H1 (cell line): ENCODE measurements around the gene ELL. TPM values are rescaled to one million over a fixed set of nuclear protein-coding genes. Genes with fewer than 3 reads are reported as not detected.

ENCODE experiments used
- CTCF ChIA-PET: fragments of 300-600 bp; sonication (Branson Sonifier 250); formaldehyde crosslinking; loops from one replicate; lab custom pipeline; 2021; ENCODE audit not compliant: partially characterized antibody; lab: Charles Lee
- POLR2A ChIA-PET: fragments of 300-600 bp; sonication (Branson Sonifier 250); formaldehyde crosslinking; loops from one replicate; lab custom pipeline; 2021; ENCODE audit warnings: inconsistent platforms; ENCODE audit not compliant: partially characterized antibody; lab: Charles Lee
- DNase-seq, 2 experiments: peaks; one replicate each; pipeline versions ENCODE4 v3.0.0 to v3.0.0-alpha.2; 2010 to 2022; ENCODE audit warnings: low spot score in 2 of 2, low read depth in 1 of 2, mixed read lengths in 1 of 2
- FAIRE-seq: peaks from 2 replicates; lab custom pipeline; 2011; peaks lifted over from hg19 to GRCh38; lab: Jason Lieb, UNC
- H2AFZ ChIP-seq: 2 replicates; pipeline ENCODE4 v1.8.1; 2012; ENCODE audit warnings: low read length, inconsistent platforms
- H2AK5ac ChIP-seq: 2 replicates; pipeline ENCODE4 v1.6.1; 2013; ENCODE audit warnings: low read depth, low read length
- H2BK120ac ChIP-seq: replicated peaks from 2 replicates; pipeline ENCODE3; 2013; ENCODE audit warnings: low read depth, low read length, inconsistent platforms
- H2BK12ac ChIP-seq: 2 replicates; pipeline ENCODE4 v1.6.1; 2013; ENCODE audit warnings: low read depth, low read length
- H2BK15ac ChIP-seq: 2 replicates; pipeline ENCODE4 v1.6.1; 2013; ENCODE audit warnings: low read length
- H2BK20ac ChIP-seq: 2 replicates; pipeline ENCODE4 v1.6.1; 2013; ENCODE audit warnings: low read length
- H2BK5ac ChIP-seq: 2 replicates; pipeline ENCODE4 v1.6.1; 2013; ENCODE audit warnings: low read depth, low read length
- H3K14ac ChIP-seq: 2 replicates; pipeline ENCODE4 v1.6.1; 2013; ENCODE audit warnings: inconsistent platforms; ENCODE audit not compliant: insufficient read length
- H3K18ac ChIP-seq: 2 replicates; pipeline ENCODE4 v1.6.1; 2013; ENCODE audit warnings: low read length; ENCODE audit errors: extremely low read depth
- H3K23ac ChIP-seq: 2 replicates; pipeline ENCODE4 v1.6.1; 2013; ENCODE audit warnings: inconsistent platforms; ENCODE audit not compliant: insufficient read length
- H3K23me2 ChIP-seq: 2 replicates; pipeline ENCODE4 v1.6.1; 2013; ENCODE audit warnings: low read depth, low read length
- H3K27ac ChIP-seq: 2 replicates; pipeline ENCODE4 v1.6.1; 2011; ENCODE audit warnings: low read depth, low read length, inconsistent platforms
- H3K27me3 ChIP-seq, 4 experiments: replicated peaks in 1 of 4; 1 replicate in 1 of 4; 2 replicates in 3 of 4; pipeline versions ENCODE4 v1.6.1 to v1.8.1; 2011 to 2013; ENCODE audit warnings: low read length in 3 of 4, mild to moderate bottlenecking in 3 of 4, inconsistent platforms in 2 of 4, mixed read lengths in 2 of 4, moderate library complexity in 1 of 4; ENCODE audit not compliant: control insufficient read depth in 3 of 4, insufficient read depth in 3 of 4; ENCODE audit errors: extremely low read depth in 1 of 4
- H3K36me3 ChIP-seq, 4 experiments: 2 replicates each; pipeline versions ENCODE4 v1.6.1 to v1.8.1; 2011 to 2013; ENCODE audit warnings: mild to moderate bottlenecking in 4 of 4, low read length in 3 of 4, moderate library complexity in 2 of 4, control low read depth in 1 of 4, inconsistent platforms in 1 of 4; ENCODE audit not compliant: insufficient read depth in 4 of 4, control insufficient read depth in 2 of 4
- H3K4ac ChIP-seq: replicated peaks from 2 replicates; pipeline ENCODE3; 2013; ENCODE audit warnings: low read length, low read depth, mixed read lengths, inconsistent platforms; ENCODE audit not compliant: insufficient read length
- H3K4me1 ChIP-seq, 4 experiments: replicated peaks in 1 of 4; 1 replicate in 1 of 4; 2 replicates in 3 of 4; pipeline versions ENCODE4 v1.6.1 to v1.8.1; 2011 to 2013; ENCODE audit warnings: low read length in 3 of 4, inconsistent platforms in 2 of 4, mixed read lengths in 1 of 4; ENCODE audit not compliant: insufficient read depth in 4 of 4, control insufficient read depth in 3 of 4
- H3K4me2 ChIP-seq, 2 experiments: 2 replicates each; pipeline versions ENCODE4 v1.6.1 to v1.8.1; 2011 to 2013; ENCODE audit warnings: low read depth in 2 of 2, low read length in 2 of 2, control low read depth in 1 of 2, inconsistent platforms in 1 of 2, mild to moderate bottlenecking in 1 of 2; ENCODE audit not compliant: insufficient read depth in 1 of 2
- H3K4me3 ChIP-seq, 4 experiments: fragments of 200-600, 300-600 bp in 1 of 4; sonication (generic), shearing (Covaris generic), sonication (Bioruptor Twin) in 1 of 4; 2 replicates each; pipeline versions ENCODE4 v1.5.1 to v1.8.1; 2011 to 2016; ENCODE audit warnings: low read length in 4 of 4, low read depth in 3 of 4, control low read depth in 2 of 4, inconsistent platforms in 2 of 4, mild to moderate bottlenecking in 2 of 4, mixed read lengths in 1 of 4, moderate library complexity in 1 of 4; ENCODE audit not compliant: insufficient read depth in 2 of 4; ENCODE audit errors: extremely low read depth in 1 of 4
- H3K56ac ChIP-seq: replicated peaks from 2 replicates; pipeline ENCODE3; 2013; ENCODE audit warnings: low read depth, mild to moderate bottlenecking, mixed read lengths, low read length, inconsistent platforms; ENCODE audit not compliant: insufficient read length
- H3K79me1 ChIP-seq: 2 replicates; pipeline ENCODE4 v1.6.1; 2013; ENCODE audit warnings: low read depth, low read length, control low read depth
- H3K79me2 ChIP-seq, 2 experiments: 2 replicates each; pipeline versions ENCODE4 v1.6.1 to v1.8.1; 2012 to 2013; ENCODE audit warnings: low read length in 2 of 2, mild to moderate bottlenecking in 2 of 2, inconsistent platforms in 1 of 2; ENCODE audit not compliant: insufficient read depth in 2 of 2, control insufficient read depth in 1 of 2
- H3K9ac ChIP-seq, 4 experiments: replicated peaks in 1 of 4; 1 replicate in 1 of 4; 2 replicates in 3 of 4; pipeline versions ENCODE4 v1.6.1 to v1.8.1; 2011 to 2013; ENCODE audit warnings: low read depth in 3 of 4, low read length in 3 of 4, control low read depth in 2 of 4, mild to moderate bottlenecking in 2 of 4, moderate library complexity in 2 of 4, inconsistent platforms in 1 of 4; ENCODE audit errors: extremely low read depth in 1 of 4
- H3K9me3 ChIP-seq, 2 experiments: 2 replicates each; pipeline versions ENCODE4 v1.6.1 to v1.8.1; 2012 to 2013; ENCODE audit warnings: mild to moderate bottlenecking in 2 of 2, moderate library complexity in 2 of 2, control low read depth in 1 of 2, inconsistent platforms in 1 of 2, low read depth in 1 of 2, low read length in 1 of 2, mixed read lengths in 1 of 2; ENCODE audit not compliant: insufficient read depth in 2 of 2
- H4K20me1 ChIP-seq, 2 experiments: replicated peaks in 1 of 2; 2 replicates each; pipeline versions ENCODE3 to v1.8.1; 2011 to 2013; ENCODE audit warnings: inconsistent platforms in 2 of 2, low read length in 2 of 2, mild to moderate bottlenecking in 1 of 2; ENCODE audit not compliant: insufficient read depth in 2 of 2, control insufficient read depth in 1 of 2
- H4K5ac ChIP-seq: 2 replicates; pipeline ENCODE4 v1.6.1; 2013; ENCODE audit warnings: low read length, low read depth, mixed read lengths, inconsistent platforms; ENCODE audit not compliant: insufficient read length
- H4K8ac ChIP-seq: 2 replicates; pipeline ENCODE4 v1.8.0; 2013; ENCODE audit warnings: mild to moderate bottlenecking, moderate library complexity, low read length, inconsistent platforms; ENCODE audit not compliant: insufficient read depth; ENCODE audit errors: extremely low read depth
- H4K91ac ChIP-seq: replicated peaks from 2 replicates; pipeline ENCODE3; 2013; ENCODE audit warnings: low read length, mixed read lengths, inconsistent platforms; ENCODE audit not compliant: insufficient read length
- CBX8 ChIP-seq: fragments of 300-800, 300-1000 bp; sonication (generic); IDR thresholded peaks from 2 replicates; pipeline ENCODE4 v1.7.1; 2016; ENCODE audit warnings: low read depth, low read length, borderline replicate concordance
- CEBPB ChIP-seq: IDR thresholded peaks from 2 replicates; pipeline ENCODE4 v1.6.1; 2012; ENCODE audit warnings: low read depth, low read length
- CREB1 ChIP-seq: IDR thresholded peaks from 2 replicates; pipeline ENCODE4 v1.6.1; 2012; ENCODE audit warnings: inconsistent platforms
- CTBP2 ChIP-seq: IDR thresholded peaks from 2 replicates; pipeline ENCODE4 v1.7.0; 2011; ENCODE audit warnings: borderline replicate concordance, mild to moderate bottlenecking, moderate library complexity, mixed read lengths, low read length; ENCODE audit not compliant: insufficient read depth, insufficient read length
- RAD21 ChIP-seq, 2 experiments: IDR thresholded peaks in 1 of 2; conservative IDR thresholded peaks in 1 of 2; 2 replicates each; pipeline ENCODE4 v1.6.1; 2011; ENCODE audit warnings: low read depth in 2 of 2, low read length in 2 of 2, improper control_type of control experiment in 1 of 2, inconsistent platforms in 1 of 2, mild to moderate bottlenecking in 1 of 2, moderate library complexity in 1 of 2
- RBBP5 ChIP-seq: IDR thresholded peaks from 2 replicates; pipeline ENCODE4 v1.7.1; 2012; ENCODE audit warnings: low read depth, mild to moderate bottlenecking, inconsistent platforms, low read length, moderate library complexity, borderline replicate concordance
- WGBS, 2 experiments: shearing (Covaris generic) in 1 of 2; methylation state at CpG; one replicate each; pipeline versions ENCODE4 v1.1.6 to v1.1.7; 2013 to 2015; ENCODE audit warnings: low lambda C conversion rate in 2 of 2, mixed read lengths in 2 of 2, inconsistent platforms in 1 of 2, low coverage in 1 of 2, missing lambda C conversion rate in 1 of 2; ENCODE audit not compliant: insufficient replicate concordance in 2 of 2, insufficient coverage in 1 of 2, insufficient read length in 1 of 2; ENCODE audit errors: extremely low coverage in 1 of 2, missing lambda C conversion rate in 1 of 2; 5-methylcytosine and 5-hydroxymethylcytosine counted together
- polyA plus RNA-seq, 7 experiments: library from polyadenylated mRNA; depleted of rRNA in 3 of 7; stranded (reverse) in 5 of 7; unstranded in 2 of 7; fragments of >200 nt in 5 of 7; fragments of 200-250 nt in 2 of 7; gene quantifications; 1 replicate in 5 of 7; 2 replicates in 1 of 7; 4 replicates in 1 of 7; pipeline versions ENCODE4 v1.2.1 to v1.2.3, GENCODE V29; 2011 to 2013; ENCODE audit warnings: missing spikeins in 2 of 7, mixed read lengths in 2 of 7
- total RNA-seq: library from RNA; stranded (reverse); fragmentation: NEBNext Ultra II Directional; extraction: Animal tissue kit (Norgen Biotek cat#: 25700); gene quantifications from 2 replicates; pipeline ENCODE4 v1.2.1, GENCODE V29; 2021
- TF ChIP-seq, protein P1 (sequence below), 3 experiments: IDR thresholded peaks; 1 replicate in 2 of 3; 2 replicates in 1 of 3; pipeline versions ENCODE4 v1.5.1 to v1.6.1; 2011; ENCODE audit warnings: low read length in 3 of 3, mild to moderate bottlenecking in 3 of 3, inconsistent platforms in 2 of 3, low read depth in 1 of 3, moderate library complexity in 1 of 3; ENCODE audit not compliant: insufficient read depth in 1 of 3; ENCODE audit errors: control extremely low read depth in 1 of 3

Gene ELL
- total and polyA plus RNA-seq, 2 of the 8 experiments (the other 6 are each of a cell fraction or from before 2014, with no cell fraction given) = 5.2 to 10.5 TPM

DNA sequence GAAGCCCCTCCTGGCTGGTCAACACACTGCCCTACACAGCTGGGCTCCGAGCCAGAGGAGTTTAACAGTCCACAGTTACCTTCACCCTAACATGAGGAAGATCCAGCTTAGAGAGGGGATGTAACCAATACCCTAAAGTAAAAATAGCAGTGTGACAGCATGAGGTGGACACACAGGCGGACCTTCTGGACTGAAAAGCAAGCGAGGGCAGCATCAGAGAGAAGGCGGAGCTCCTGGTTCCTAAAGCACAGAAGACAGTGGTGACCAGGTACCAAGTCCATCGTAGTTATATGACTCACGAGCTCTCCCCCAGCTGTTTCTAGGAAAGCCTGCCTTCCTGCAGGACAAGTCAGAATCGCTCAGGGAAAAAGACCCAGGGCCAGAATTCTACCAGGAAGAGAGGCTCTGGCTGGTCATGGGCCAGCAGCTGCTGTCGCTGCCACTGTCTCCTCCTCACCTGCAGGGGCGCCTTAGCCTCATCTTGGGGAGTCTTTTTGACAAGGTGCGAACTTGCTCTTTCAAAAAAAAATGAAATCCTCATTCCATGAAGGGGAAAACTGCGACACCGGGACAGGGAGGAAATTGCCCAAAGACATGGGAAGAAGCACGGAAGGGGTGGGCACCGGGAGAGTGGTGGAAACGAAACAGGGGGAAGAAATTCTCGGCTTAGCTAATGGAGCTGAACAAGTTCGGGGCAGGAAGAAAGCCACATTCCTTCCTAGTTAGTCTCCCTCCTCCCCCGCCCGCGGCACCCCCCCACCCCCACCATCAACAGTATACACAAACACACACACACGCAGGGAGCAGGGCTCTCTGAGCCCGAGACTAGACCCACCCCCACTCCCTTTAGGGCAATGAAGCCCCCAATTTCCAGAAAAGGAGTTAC lies 1.7 kb downstream of the ELL start:
- H3K4me2 ChIP-seq = peak overlapping the region; percentile 69 to 94
- FAIRE-seq = no peak
- no peak overlapping the region for H2BK12ac ChIP-seq
- H3K4me1 ChIP-seq = peaks cover 0 to 3% (median 2%) of the 10 kb centered on the region in 4 experiments; a peak in 5 of 7 replicates
- DNase-seq = peak in 1 of 2 experiments; percentile 68
- H2AFZ ChIP-seq = no peak overlapping the region
- peak overlapping the region; percentile 88 to 98 (median 89); a peak in 6 of 8 replicates for H3K4me3 ChIP-seq
- no peak overlapping the region for H2BK15ac ChIP-seq
- no peak overlapping the region for H3K14ac ChIP-seq
- H2BK20ac ChIP-seq = no peak overlapping the region; the same call in 1 of the 2 replicates
- H4K20me1 ChIP-seq = peaks cover 7 to 18% of the 10 kb centered on the region in 2 experiments
- no peak overlapping the region for H3K56ac ChIP-seq
- no peak overlapping the region for H4K5ac ChIP-seq
- H3K36me3 ChIP-seq = no peaks in the 10 kb centered on the region
- peak overlapping the region; percentile 24; the same call in 1 of the 2 replicates for H3K18ac ChIP-seq
- H4K8ac ChIP-seq = no peak overlapping the region
- H3K9me3 ChIP-seq = no peaks in the 10 kb centered on the region
- H3K23ac ChIP-seq = no peak overlapping the region
- H3K79me1 ChIP-seq = peaks cover 14% of the 10 kb centered on the region
- H3K79me2 ChIP-seq = peaks cover 0 to 48% of the 10 kb centered on the region in 2 experiments; a peak in 2 of 4 replicates
- H3K27ac ChIP-seq = no peak overlapping the region
- H4K91ac ChIP-seq = no peak overlapping the region
- no peak overlapping the region for H2BK120ac ChIP-seq
- no peak overlapping the region for H2BK5ac ChIP-seq
- ChIA-PET CTCF (interaction anchor here (0.5 to 32.9 kb wide), 43 partner anchors 9 to 313 kb away, joined by 3 to 458 read pairs (median 3); partner anchors contain the start of gene REX1BD), POLR2A (interaction anchor here (0.7 to 4.0 kb wide), 10 partner anchors 12 to 241 kb away, joined by 3 to 19 read pairs (median 4); partner anchors contain the start of genes KXD1, REX1BD and UBA52)
- 28% methylated on average over 17 of the region's 22 CpGs; no CpG with 5 or more reads in 1 of the 2 experiments for WGBS, 2 experiments
- H3K4ac ChIP-seq = no peak overlapping the region
- H2AK5ac ChIP-seq = no peak overlapping the region
- H3K9ac ChIP-seq = no peak overlapping the region; a peak in 2 of 7 replicates
- peaks cover 10% of the 10 kb centered on the region; the same call in 1 of the 2 replicates for H3K23me2 ChIP-seq
- H3K27me3 ChIP-seq = no peaks in the 10 kb centered on the region
- TF ChIP-seq, protein P1, sequence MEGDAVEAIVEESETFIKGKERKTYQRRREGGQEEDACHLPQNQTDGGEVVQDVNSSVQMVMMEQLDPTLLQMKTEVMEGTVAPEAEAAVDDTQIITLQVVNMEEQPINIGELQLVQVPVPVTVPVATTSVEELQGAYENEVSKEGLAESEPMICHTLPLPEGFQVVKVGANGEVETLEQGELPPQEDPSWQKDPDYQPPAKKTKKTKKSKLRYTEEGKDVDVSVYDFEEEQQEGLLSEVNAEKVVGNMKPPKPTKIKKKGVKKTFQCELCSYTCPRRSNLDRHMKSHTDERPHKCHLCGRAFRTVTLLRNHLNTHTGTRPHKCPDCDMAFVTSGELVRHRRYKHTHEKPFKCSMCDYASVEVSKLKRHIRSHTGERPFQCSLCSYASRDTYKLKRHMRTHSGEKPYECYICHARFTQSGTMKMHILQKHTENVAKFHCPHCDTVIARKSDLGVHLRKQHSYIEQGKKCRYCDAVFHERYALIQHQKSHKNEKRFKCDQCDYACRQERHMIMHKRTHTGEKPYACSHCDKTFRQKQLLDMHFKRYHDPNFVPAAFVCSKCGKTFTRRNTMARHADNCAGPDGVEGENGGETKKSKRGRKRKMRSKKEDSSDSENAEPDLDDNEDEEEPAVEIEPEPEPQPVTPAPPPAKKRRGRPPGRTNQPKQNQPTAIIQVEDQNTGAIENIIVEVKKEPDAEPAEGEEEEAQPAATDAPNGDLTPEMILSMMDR (IDR thresholded peaks at IDR 0.05; ENCODE audit: control extremely low read depth in 1 of 3, insufficient read depth in 1 of 3, low read depth in 1 of 3, low read length in 3 of 3) = peak; percentile 72 to 86 (median 84)
- TF ChIP-seq RAD21 (IDR thresholded peaks at IDR 0.05 in 1 of 2, conservative IDR thresholded peaks at IDR 0.05 in 1 of 2; ENCODE audit: low read depth in 2 of 2, low read length in 2 of 2) = peak; percentile 59 to 66
- TF ChIP-seq CREB1 = 0 out of 2 replicates have a peak, but pooled peaks have one; percentile 12
- TF ChIP-seq CBX8 = no peak
- TF ChIP-seq CTBP2 = no peak
- no peak for TF ChIP-seq CEBPB
- peak; percentile 30; the same call in 1 of the 2 replicates for TF ChIP-seq RBBP5
